ENCODE measurements around the gene CERK.

Gene CERK

GRCh38 chr22:46690146-46690545 lies 47.9 kb downstream of the CERK start:
- peaks cover 67% of the 10 kb centered on the region for H3K36me3 ChIP-seq (ENCODE audit: insufficient read depth, insufficient read length, low read length)
- H3K4me1 ChIP-seq (ENCODE audit: insufficient read depth, insufficient read length), result no peaks in the 10 kb centered on the region
- no peak for DNase-seq (ENCODE audit: low read depth, low spot score)
- no peaks in the 10 kb centered on the region for H3K9me3 ChIP-seq (ENCODE audit: insufficient read depth, low read length)
- no peak for TF ChIP-seq SUZ12 (IDR thresholded peaks at IDR 0.05; ENCODE audit: extremely low read depth, insufficient read depth, insufficient read length)
- TF ChIP-seq ZNF274 (IDR thresholded peaks at IDR 0.05; ENCODE audit: low read depth, low read length), result no peak
- H3K27me3 ChIP-seq (ENCODE audit: insufficient read depth, insufficient read length), result no peaks in the 10 kb centered on the region
- no peak overlapping the region for H3K4me3 ChIP-seq (ENCODE audit: insufficient read length, low read depth)
- H3K9ac ChIP-seq (ENCODE audit: insufficient read length, low read depth), result no peak overlapping the region

- no peak for DNase-seq (ENCODE audit: low read depth, low spot score)
- no peak overlapping the region for H3K4me3 ChIP-seq (ENCODE audit: insufficient read length, low read depth)
- H3K9ac ChIP-seq (ENCODE audit: insufficient read length, low read depth), result no peak overlapping the region
- no peaks in the 10 kb centered on the region for H3K9me3 ChIP-seq (ENCODE audit: insufficient read depth, low read length)
- H3K4me1 ChIP-seq (ENCODE audit: insufficient read depth, insufficient read length), result no peaks in the 10 kb centered on the region
- H3K27me3 ChIP-seq (ENCODE audit: insufficient read depth, insufficient read length), result no peaks in the 10 kb centered on the region
- H3K36me3 ChIP-seq (ENCODE audit: insufficient read depth, insufficient read length, low read length), result peaks cover 60% of the 10 kb centered on the region
- TF ChIP-seq YY1 (IDR thresholded peaks at IDR 0.05; ENCODE audit: insufficient read depth, insufficient read length), result no peak
These were observed 49.1 kb downstream of the CERK start for GRCh38 chr22:46688949-46689348.

GRCh38 chr22:46687460-46687859 lies 50.6 kb downstream of the CERK start:
- Histone ChIP-seq H3K9me3 (ENCODE audit: insufficient read depth, low read length) (no peaks in the 10 kb centered on the region), H3K27me3 (ENCODE audit: insufficient read depth, insufficient read length) (no peaks in the 10 kb centered on the region), H3K36me3 (ENCODE audit: insufficient read depth, insufficient read length, low read length) (peaks cover 49% of the 10 kb centered on the region), H3K4me3 (ENCODE audit: insufficient read length, low read depth) (no peak overlapping the region), H3K9ac (ENCODE audit: insufficient read length, low read depth) (no peak overlapping the region), H3K4me1 (ENCODE audit: insufficient read depth, insufficient read length) (no peaks in the 10 kb centered on the region)
- no peak for DNase-seq (ENCODE audit: low read depth, low spot score)
- TF ChIP-seq ZNF274 (IDR thresholded peaks at IDR 0.05; ENCODE audit: low read depth, low read length), result no peak
- TF ChIP-seq YY1 (IDR thresholded peaks at IDR 0.05; ENCODE audit: insufficient read depth, insufficient read length), result no peak
- TF ChIP-seq SUZ12 (IDR thresholded peaks at IDR 0.05; ENCODE audit: extremely low read depth, insufficient read depth, insufficient read length), result no peak

- no peak overlapping the region for H3K9ac ChIP-seq (ENCODE audit: insufficient read length, low read depth)
- H3K27me3 ChIP-seq (ENCODE audit: insufficient read depth, insufficient read length), result no peaks in the 10 kb centered on the region
- H3K36me3 ChIP-seq (ENCODE audit: insufficient read depth, insufficient read length, low read length), result peaks cover 49% of the 10 kb centered on the region
- no peak for DNase-seq (ENCODE audit: low read depth, low spot score)
- H3K4me3 ChIP-seq (ENCODE audit: insufficient read length, low read depth), result no peak overlapping the region
- H3K9me3 ChIP-seq (ENCODE audit: insufficient read depth, low read length), result no peaks in the 10 kb centered on the region
- TF ChIP-seq YY1 (IDR thresholded peaks at IDR 0.05; ENCODE audit: insufficient read depth, insufficient read length), result no peak
- no peak for TF ChIP-seq ZNF274 (IDR thresholded peaks at IDR 0.05; ENCODE audit: low read depth, low read length)
- no peak for TF ChIP-seq SUZ12 (IDR thresholded peaks at IDR 0.05; ENCODE audit: extremely low read depth, insufficient read depth, insufficient read length)
- H3K4me1 ChIP-seq (ENCODE audit: insufficient read depth, insufficient read length), result no peaks in the 10 kb centered on the region
These were observed 51.0 kb downstream of the CERK start for GRCh38 chr22:46687048-46687444.

GRCh38 chr22:46686221-46687047 lies 51.6 kb downstream of the CERK start:
- peaks cover 43% of the 10 kb centered on the region for H3K36me3 ChIP-seq (ENCODE audit: insufficient read depth, insufficient read length, low read length)
- DNase-seq (ENCODE audit: low read depth, low spot score), result no peak

GRCh38 chr22:46684706-46685105 lies 53.3 kb downstream of the CERK start:
- no peak for DNase-seq (ENCODE audit: low read depth, low spot score)
- TF ChIP-seq ZNF274 (IDR thresholded peaks at IDR 0.05; ENCODE audit: low read depth, low read length) (no peak), SUZ12 (IDR thresholded peaks at IDR 0.05; ENCODE audit: extremely low read depth, insufficient read depth, insufficient read length) (no peak), YY1 (IDR thresholded peaks at IDR 0.05; ENCODE audit: insufficient read depth, insufficient read length) (no peak)

More at GRCh38 chr22:46686221-46687047, 51.6 kb downstream of the CERK start:
- Histone ChIP-seq H3K9me3 (ENCODE audit: insufficient read depth, low read length) (no peaks in the 10 kb centered on the region), H3K9ac (ENCODE audit: insufficient read length, low read depth) (no peak overlapping the region), H3K4me3 (ENCODE audit: insufficient read length, low read depth) (no peak overlapping the region), H3K27me3 (ENCODE audit: insufficient read depth, insufficient read length) (no peaks in the 10 kb centered on the region), H3K4me1 (ENCODE audit: insufficient read depth, insufficient read length) (no peaks in the 10 kb centered on the region)
- no peak for TF ChIP-seq YY1 (IDR thresholded peaks at IDR 0.05; ENCODE audit: insufficient read depth, insufficient read length)
- no peak for TF ChIP-seq SUZ12 (IDR thresholded peaks at IDR 0.05; ENCODE audit: extremely low read depth, insufficient read depth, insufficient read length)
- TF ChIP-seq ZNF274 (IDR thresholded peaks at IDR 0.05; ENCODE audit: low read depth, low read length), result no peak

GRCh38 chr22:46682011-46682731 lies 55.9 kb downstream of the CERK start:
- Histone ChIP-seq H3K27me3 (ENCODE audit: insufficient read depth, insufficient read length) (no peaks in the 10 kb centered on the region), H3K9ac (ENCODE audit: insufficient read length, low read depth) (no peak overlapping the region), H3K36me3 (ENCODE audit: insufficient read depth, insufficient read length, low read length) (peaks cover 22% of the 10 kb centered on the region), H3K4me1 (ENCODE audit: insufficient read depth, insufficient read length) (no peaks in the 10 kb centered on the region), H3K9me3 (ENCODE audit: insufficient read depth, low read length) (no peaks in the 10 kb centered on the region), H3K4me3 (ENCODE audit: insufficient read length, low read depth) (no peak overlapping the region)
- no peak for DNase-seq (ENCODE audit: low read depth, low spot score)
- TF ChIP-seq ZNF274 (IDR thresholded peaks at IDR 0.05; ENCODE audit: low read depth, low read length) (no peak), SUZ12 (IDR thresholded peaks at IDR 0.05; ENCODE audit: extremely low read depth, insufficient read depth, insufficient read length) (no peak), YY1 (IDR thresholded peaks at IDR 0.05; ENCODE audit: insufficient read depth, insufficient read length) (no peak)

More at GRCh38 chr22:46684706-46685105, 53.3 kb downstream of the CERK start:
- Histone ChIP-seq H3K9ac (ENCODE audit: insufficient read length, low read depth) (no peak overlapping the region), H3K9me3 (ENCODE audit: insufficient read depth, low read length) (no peaks in the 10 kb centered on the region), H3K4me1 (ENCODE audit: insufficient read depth, insufficient read length) (no peaks in the 10 kb centered on the region), H3K27me3 (ENCODE audit: insufficient read depth, insufficient read length) (no peaks in the 10 kb centered on the region), H3K4me3 (ENCODE audit: insufficient read length, low read depth) (no peak overlapping the region), H3K36me3 (ENCODE audit: insufficient read depth, insufficient read length, low read length) (peaks cover 36% of the 10 kb centered on the region)
